ENCODE measurements around the gene MPPED1.

- TF ChIP-seq, protein P1, sequence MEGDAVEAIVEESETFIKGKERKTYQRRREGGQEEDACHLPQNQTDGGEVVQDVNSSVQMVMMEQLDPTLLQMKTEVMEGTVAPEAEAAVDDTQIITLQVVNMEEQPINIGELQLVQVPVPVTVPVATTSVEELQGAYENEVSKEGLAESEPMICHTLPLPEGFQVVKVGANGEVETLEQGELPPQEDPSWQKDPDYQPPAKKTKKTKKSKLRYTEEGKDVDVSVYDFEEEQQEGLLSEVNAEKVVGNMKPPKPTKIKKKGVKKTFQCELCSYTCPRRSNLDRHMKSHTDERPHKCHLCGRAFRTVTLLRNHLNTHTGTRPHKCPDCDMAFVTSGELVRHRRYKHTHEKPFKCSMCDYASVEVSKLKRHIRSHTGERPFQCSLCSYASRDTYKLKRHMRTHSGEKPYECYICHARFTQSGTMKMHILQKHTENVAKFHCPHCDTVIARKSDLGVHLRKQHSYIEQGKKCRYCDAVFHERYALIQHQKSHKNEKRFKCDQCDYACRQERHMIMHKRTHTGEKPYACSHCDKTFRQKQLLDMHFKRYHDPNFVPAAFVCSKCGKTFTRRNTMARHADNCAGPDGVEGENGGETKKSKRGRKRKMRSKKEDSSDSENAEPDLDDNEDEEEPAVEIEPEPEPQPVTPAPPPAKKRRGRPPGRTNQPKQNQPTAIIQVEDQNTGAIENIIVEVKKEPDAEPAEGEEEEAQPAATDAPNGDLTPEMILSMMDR (IDR thresholded peaks at IDR 0.05; ENCODE audit: poor library complexity) = no peak
- TF ChIP-seq EZH2 (IDR thresholded peaks at IDR 0.05; ENCODE audit: borderline replicate concordance) = no peak
Observed at GRCh38 chr22:43483669-43484068, 71.9 kb downstream of the MPPED1 start.

Data from hepatocyte (in vitro differentiated cells).